Thymus (tissue), 11 donors: ENCODE results near the gene ZNF564. TPM values are rescaled to one million over a fixed set of nuclear protein-coding genes. Genes with fewer than 3 reads are reported as not detected.
"Not testable (repeated sequence)": the region's sequence is repeated elsewhere in the genome, so short reads cannot be mapped to it uniquely, and the experiment has no call there.

Experiments used
- DNase-seq, 9 donors: peaks; one replicate each; pipeline ENCODE4 v3.0.0-alpha.2; 2013; ENCODE audit warnings: low spot score in 9 of 9, low read depth in 6 of 9, missing footprints in 1 of 9
- H3K27ac ChIP-seq, 2 donors: one replicate each; pipeline ENCODE4 v1.5.1; 2013; ENCODE audit warnings: control low read depth in 1 of 2, low read depth in 1 of 2, low read length in 1 of 2, mild to moderate bottlenecking in 1 of 2, moderate library complexity in 1 of 2
- H3K27me3 ChIP-seq, 2 donors: one replicate each; pipeline ENCODE4 v1.5.1; 2013; ENCODE audit warnings: low read length in 1 of 2; ENCODE audit not compliant: control insufficient read depth in 2 of 2, insufficient read depth in 1 of 2
- H3K36me3 ChIP-seq, 2 donors: one replicate each; pipeline ENCODE4 v1.5.1; 2013; ENCODE audit warnings: low read length in 1 of 2, mild to moderate bottlenecking in 1 of 2, moderate library complexity in 1 of 2; ENCODE audit not compliant: control insufficient read depth in 2 of 2, insufficient read depth in 2 of 2
- H3K4me1 ChIP-seq, 2 donors: one replicate each; pipeline ENCODE4 v1.5.1; 2013; ENCODE audit warnings: low read length in 2 of 2; ENCODE audit not compliant: control insufficient read depth in 2 of 2, insufficient read depth in 2 of 2
- H3K4me3 ChIP-seq, 2 donors: one replicate each; pipeline ENCODE4 v1.5.1; 2013; ENCODE audit warnings: low read length in 2 of 2, control low read depth in 1 of 2, mild to moderate bottlenecking in 1 of 2
- H3K9me3 ChIP-seq, 2 donors: one replicate each; pipeline ENCODE4 v1.5.1; 2013; ENCODE audit warnings: low read length in 1 of 2, mild to moderate bottlenecking in 1 of 2; ENCODE audit not compliant: control insufficient read depth in 2 of 2, insufficient read depth in 1 of 2
- WGBS: extraction: QIAGEN DNeasy Blood & Tissue Kit; methylation state at CpG from one replicate; pipeline ENCODE4 v1.1.7; 2013; 5-methylcytosine and 5-hydroxymethylcytosine counted together
- polyA plus RNA-seq: library from polyadenylated mRNA; stranded (reverse); fragments of 200-250 nt; gene quantifications from one replicate; pipeline ENCODE4 v1.2.3, GENCODE V29; 2013
- total RNA-seq: library from RNA; stranded (reverse); fragments of 120-200 nt; gene quantifications from one replicate; pipeline ENCODE4 v1.2.4, GENCODE V29; 2013
- donor health status: healthy.

The ZNF564 gene
- total and polyA plus RNA-seq, 2 donors = 10.3 to 12.3 TPM

DNA sequence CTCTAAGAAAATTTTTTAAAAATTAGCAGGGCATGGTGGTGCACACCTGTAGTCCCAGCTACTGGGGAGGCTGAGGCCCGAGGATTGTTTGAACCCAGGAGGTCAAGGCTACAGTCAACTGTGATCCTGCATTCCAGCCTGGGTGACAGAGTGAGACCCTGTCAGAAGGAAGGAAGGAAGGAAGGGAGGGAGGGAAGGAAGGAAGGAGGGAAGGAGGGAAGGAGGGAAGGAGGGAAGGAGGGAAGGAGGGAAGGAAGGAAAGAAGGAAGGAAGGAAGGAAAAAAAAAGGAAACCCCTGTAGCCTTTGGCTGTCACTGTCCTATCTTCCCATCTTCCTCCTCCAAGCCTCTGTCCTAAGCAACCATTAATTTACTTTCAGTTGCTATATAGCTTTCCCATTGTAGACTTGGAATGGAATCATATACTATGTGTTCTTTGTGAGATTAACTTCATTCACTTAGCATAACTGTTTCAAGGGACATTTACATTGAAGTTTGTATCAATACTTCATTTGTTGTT, 65.0 kb downstream of the ZNF564 start:
- peaks cover 17 to 27% of the 10 kb centered on the region in 2 donors for H3K4me1 ChIP-seq
- WGBS = 100% methylated on average over 1 of the region's 1 CpG
- DNase-seq, H3K27me3 ChIP-seq, H3K36me3 ChIP-seq, H3K4me3 ChIP-seq, H3K9me3 ChIP-seq, H3K27ac ChIP-seq: not testable (repeated sequence)

DNA sequence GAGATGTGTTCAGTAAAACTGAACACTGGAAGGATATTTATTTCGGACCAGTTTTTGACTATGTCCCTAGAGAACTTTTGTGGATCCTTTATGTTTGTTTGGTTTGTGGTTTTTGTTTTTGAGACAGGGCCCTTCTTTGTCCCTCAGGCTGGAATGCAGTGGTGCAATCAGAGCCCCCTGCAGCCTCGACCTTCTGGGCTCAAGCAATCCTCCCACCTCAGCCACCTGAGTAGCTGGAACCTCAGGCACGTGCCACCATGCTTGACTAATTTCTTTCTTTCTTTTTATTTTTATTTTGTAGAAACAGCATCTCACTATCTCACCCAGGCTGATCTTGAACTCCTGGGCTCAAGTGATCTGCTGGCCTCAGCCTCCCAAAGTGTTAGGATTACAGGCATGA, 65.7 kb downstream of the ZNF564 start:
- WGBS = 93% methylated on average over 3 of the region's 3 CpGs
- no peaks in the 10 kb centered on the region for H3K9me3 ChIP-seq
- peaks cover 17 to 35% of the 10 kb centered on the region in 2 donors for H3K4me1 ChIP-seq
- H3K36me3 ChIP-seq = no peaks in the 10 kb centered on the region
- no peak for DNase-seq
- no peak overlapping the region for H3K27ac ChIP-seq
- no peaks in the 10 kb centered on the region for H3K27me3 ChIP-seq
- no peak overlapping the region for H3K4me3 ChIP-seq

DNA sequence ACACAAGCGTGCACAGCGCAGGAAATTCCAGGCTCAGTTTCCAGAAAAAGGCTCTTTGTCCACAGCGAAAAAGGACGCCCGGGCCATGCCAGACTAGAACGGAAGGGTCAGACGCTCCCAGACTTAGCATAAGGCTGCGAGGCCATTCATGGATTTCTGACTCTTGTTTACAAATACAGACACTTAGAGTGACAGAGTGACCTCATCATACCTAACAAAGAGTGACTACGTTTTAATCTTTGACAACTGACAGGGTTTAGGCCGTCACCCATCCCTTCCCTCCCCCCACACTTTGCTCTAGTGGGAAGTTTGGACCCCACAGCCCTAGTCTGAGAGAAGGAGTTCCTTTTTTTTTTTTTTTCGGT, 66.2 kb downstream of the ZNF564 start:
- Histone ChIP-seq H3K4me3 (peak overlapping the region; percentile 79 to 98), H3K4me1 (peaks cover 17 to 35% of the 10 kb centered on the region in 2 donors), H3K9me3 (no peaks in the 10 kb centered on the region), H3K36me3 (no peaks in the 10 kb centered on the region), H3K27ac (peak overlapping the region; percentile 46 to 53), H3K27me3 (no peaks in the 10 kb centered on the region)
- WGBS = 6% methylated on average over 11 of the region's 11 CpGs
- DNase-seq = no peak

DNA sequence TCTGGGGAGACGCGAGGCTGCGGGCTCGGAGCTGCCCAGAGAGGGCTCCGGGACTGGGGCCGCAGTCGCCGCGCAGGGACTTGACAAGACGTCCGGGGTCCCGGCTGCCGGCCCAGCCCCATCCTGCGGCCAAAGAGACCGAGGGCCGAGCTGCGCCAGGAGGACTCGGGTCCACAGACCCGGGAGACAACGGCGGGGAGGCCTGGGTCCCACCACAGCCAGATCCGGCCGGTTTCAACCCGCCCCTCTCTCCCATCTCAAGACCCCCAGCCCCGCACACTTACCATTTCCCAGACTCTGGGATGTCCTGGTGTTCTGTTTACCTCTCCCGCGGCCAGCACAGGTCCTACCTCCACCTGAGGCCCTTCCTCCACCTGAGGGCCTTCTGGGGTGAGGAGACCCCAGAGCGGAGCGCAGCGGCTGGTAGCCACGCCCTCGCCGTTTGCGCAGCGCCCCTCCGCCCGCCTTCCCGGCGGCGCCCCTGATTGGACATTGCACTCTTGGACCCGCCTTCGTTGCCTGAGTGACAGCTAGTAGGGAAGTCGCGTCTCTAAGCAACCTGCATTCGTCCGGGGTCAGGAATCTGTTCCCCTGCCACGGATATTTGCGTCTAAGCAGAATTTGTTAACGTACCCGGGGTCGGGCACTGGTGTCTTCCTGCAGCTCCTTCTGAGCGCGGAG, 66.8 kb downstream of the ZNF564 start, which contains the start of gene ZNF709:
Gene ZNF709 (minus strand): TSS at position 446 of the 681 bp plus-strand sequence. CDS start 159 bp downstream, at position 287.
- DNase-seq = peak; percentile 84 to 96 (median 92)
- Histone ChIP-seq H3K4me1 (peaks cover 17 to 37% of the 10 kb centered on the region in 2 donors), H3K9me3 (no peaks in the 10 kb centered on the region), H3K27me3 (no peaks in the 10 kb centered on the region), H3K36me3 (no peaks in the 10 kb centered on the region), H3K27ac (peak within 1 kb of the TSS; percentile 53 to 76), H3K4me3 (peak within 1 kb of the TSS; percentile 79 to 98)
- WGBS = under 1% methylated on average over 53 of the region's 53 CpGs

DNA sequence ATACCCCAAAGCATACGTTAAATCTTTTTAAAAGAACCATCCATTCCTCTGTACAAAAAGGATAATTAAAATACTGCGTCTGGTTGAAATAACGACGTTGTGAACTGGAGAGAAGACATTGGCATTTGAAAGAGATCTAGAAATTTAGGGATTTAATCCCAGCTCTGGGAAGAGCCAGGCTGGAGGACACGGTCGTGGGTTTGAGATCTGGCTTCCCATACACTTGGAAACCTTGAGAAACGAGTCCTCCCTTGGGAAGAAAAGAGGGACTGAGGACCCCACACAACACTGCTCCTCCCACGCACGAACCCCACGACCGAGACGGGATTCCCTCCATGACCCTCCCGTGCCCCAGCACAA, 67.3 kb downstream of the ZNF564 start:
- Histone ChIP-seq H3K9me3 (no peaks in the 10 kb centered on the region), H3K36me3 (no peaks in the 10 kb centered on the region), H3K27ac (peak overlapping the region; percentile 32 to 76), H3K4me3 (peak overlapping the region; percentile 79 to 98), H3K27me3 (no peaks in the 10 kb centered on the region), H3K4me1 (peaks cover 17 to 42% of the 10 kb centered on the region in 2 donors)
- WGBS = 3% methylated on average over 13 of the region's 13 CpGs
- DNase-seq = no peak

DNA sequence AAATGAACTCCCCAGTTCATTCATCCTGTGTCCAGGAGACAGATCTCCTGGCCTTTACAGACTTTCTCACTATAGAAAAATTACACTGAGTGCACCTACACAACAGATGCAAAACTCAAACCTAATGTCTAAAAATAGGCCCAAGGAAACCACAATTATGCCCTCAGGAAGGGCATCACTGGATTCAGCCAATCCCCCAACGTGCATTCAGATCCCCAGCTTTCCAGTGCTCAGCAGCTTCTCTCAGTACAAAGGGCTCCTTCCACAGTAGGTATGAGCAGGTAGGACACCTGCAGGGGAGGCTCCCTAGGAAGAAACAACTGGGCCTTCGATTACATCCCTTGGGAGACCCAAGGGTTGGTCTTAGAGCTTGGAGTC, 68.8 kb downstream of the ZNF564 start:
- WGBS = 16% methylated on average over 2 of the region's 2 CpGs
- H3K4me3 ChIP-seq = no peak overlapping the region
- no peaks in the 10 kb centered on the region for H3K36me3 ChIP-seq
- H3K4me1 ChIP-seq = peaks cover 24 to 56% of the 10 kb centered on the region in 2 donors
- peak in 1 of 9 donors; percentile 41 for DNase-seq
- no peaks in the 10 kb centered on the region for H3K9me3 ChIP-seq
- H3K27me3 ChIP-seq = no peaks in the 10 kb centered on the region
- peak overlapping the region in 1 of 2 donors; percentile 6 for H3K27ac ChIP-seq

DNA sequence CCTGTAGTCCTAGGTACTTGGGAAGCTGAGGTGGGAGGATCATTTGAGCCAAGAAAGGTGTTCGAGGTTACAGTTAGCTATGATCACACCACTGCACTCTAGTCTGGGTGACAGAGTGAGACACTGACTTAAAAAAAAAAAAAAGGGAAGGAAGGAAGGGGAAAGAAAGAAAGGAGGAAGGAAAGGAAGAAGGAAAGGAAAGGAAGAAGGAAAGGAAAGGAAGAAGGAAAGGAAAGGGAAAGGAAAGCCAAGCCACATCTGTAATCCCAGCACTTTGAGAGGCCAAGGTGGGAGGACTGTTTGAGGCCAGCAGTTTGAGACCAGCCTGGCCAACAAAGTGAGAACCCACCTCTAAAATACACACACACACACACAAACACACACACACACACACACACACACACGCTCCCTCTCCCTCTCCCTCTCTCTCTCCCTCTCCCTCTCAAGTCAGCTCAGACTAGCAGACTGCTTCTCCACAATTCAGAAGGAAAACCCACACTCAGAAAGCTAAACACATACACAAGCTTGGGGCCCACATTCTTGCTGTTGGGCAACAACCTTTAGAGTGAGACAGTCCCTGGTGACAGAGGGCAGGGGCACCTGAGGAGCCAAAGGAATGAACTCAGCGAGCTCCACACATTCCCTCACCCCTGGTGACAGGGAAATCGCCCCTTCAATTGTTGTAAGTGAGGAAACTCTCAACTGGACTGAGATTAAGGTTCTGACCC, 69.3 kb downstream of the ZNF564 start:
- Histone ChIP-seq H3K9me3 (no peaks in the 10 kb centered on the region), H3K36me3 (no peaks in the 10 kb centered on the region), H3K4me3 (no peak overlapping the region), H3K4me1 (peaks cover 24 to 59% of the 10 kb centered on the region in 2 donors), H3K27ac (peak overlapping the region in 1 of 2 donors; percentile 6), H3K27me3 (no peaks in the 10 kb centered on the region)
- DNase-seq = peak in 1 of 9 donors; percentile 26
- WGBS = 40% methylated on average over 4 of the region's 4 CpGs

DNA sequence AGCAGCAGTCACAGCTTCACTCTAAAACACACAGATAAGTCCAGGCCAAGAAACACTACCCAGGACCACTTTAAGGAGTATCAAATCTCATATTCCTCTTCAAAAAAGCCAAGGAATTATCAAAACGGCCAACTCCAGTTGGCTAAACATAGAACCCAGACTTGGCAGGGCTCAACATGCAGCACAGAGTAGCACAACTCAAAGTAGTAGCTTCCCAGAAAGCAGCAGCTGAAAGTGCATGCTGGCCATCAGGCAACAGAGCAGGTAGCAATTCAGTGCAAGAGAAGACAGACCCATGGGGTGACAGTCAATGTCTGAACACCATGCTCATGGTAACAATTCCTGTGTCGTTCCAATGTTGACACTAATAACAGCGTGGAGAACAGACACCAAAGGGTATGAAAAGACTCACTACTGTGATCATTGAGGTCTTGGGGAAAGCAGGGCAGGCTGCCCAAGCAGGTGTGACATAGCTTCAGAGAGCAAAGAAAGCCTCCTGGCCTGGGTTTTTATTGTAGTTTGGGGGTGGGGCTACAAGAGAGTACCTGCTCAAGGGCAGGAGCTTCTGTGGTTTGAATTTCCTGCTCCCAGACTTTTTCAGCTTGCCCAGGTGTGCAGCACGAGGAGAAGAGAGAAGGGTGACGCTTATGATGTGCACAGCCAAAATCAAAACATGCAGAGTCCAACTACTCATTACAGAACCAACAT, 72.9 kb downstream of the ZNF564 start:
- Histone ChIP-seq H3K27ac (peak overlapping the region; percentile 67 to 90), H3K9me3 (peaks cover 0 to 8% of the 10 kb centered on the region in 2 donors), H3K27me3 (no peaks in the 10 kb centered on the region), H3K4me1 (peaks cover 20 to 49% of the 10 kb centered on the region in 2 donors), H3K4me3 (no peak overlapping the region), H3K36me3 (no peaks in the 10 kb centered on the region)
- DNase-seq = peak; percentile 40 to 86 (median 61)
- 31% methylated on average over 5 of the region's 5 CpGs for WGBS
